ENCODE data around the gene NUAK1.

NUAK1 gene

DNA sequence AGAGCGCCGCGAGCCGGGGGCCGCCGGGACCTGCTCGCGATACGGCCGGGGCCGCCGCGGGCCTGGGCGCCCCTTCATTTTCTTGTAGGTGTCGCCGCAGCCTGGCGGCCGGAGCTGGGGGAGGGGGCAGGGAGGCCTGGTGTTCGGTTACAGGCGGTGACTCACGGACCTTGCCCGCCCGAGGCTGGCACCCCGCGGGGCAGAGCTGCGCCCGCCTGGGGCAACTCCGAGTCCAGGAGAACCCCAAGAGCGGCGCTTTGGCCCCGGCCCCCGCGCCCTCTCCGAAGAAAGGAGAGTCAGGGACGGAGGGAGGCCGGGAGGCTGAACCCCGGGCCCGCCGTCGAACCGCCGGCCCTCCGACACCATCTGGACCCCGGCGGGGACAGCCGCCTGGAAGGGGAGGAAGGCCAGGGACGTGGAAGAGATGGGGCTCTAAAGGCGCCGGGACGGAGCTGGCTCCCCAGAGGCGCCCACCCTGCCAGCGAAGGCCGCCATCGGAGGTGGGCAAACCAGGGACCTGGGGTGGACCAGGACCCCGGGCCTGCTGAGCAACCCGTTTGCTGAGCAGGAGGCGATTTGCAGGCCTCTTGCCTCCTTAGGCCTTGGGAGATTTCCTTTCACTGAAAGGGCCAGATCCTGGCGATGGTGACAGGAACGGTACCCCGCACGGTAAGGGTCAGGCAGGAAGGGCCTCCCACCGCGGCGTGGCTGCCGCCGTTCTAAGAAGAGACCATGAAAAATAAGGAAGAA, 843 bp upstream of the NUAK1 start:
- CTCF ChIA-PET: interaction anchor here (4.9 to 7.7 kb wide), 2 partner anchors 11 to 720 kb away, joined by 37 to 93 read pairs; no protein-coding TSS in a partner anchor
- peak; percentile 23 for DNase-seq (ENCODE audit: extremely low spot score)
- TF ChIP-seq, protein P1, sequence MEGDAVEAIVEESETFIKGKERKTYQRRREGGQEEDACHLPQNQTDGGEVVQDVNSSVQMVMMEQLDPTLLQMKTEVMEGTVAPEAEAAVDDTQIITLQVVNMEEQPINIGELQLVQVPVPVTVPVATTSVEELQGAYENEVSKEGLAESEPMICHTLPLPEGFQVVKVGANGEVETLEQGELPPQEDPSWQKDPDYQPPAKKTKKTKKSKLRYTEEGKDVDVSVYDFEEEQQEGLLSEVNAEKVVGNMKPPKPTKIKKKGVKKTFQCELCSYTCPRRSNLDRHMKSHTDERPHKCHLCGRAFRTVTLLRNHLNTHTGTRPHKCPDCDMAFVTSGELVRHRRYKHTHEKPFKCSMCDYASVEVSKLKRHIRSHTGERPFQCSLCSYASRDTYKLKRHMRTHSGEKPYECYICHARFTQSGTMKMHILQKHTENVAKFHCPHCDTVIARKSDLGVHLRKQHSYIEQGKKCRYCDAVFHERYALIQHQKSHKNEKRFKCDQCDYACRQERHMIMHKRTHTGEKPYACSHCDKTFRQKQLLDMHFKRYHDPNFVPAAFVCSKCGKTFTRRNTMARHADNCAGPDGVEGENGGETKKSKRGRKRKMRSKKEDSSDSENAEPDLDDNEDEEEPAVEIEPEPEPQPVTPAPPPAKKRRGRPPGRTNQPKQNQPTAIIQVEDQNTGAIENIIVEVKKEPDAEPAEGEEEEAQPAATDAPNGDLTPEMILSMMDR (IDR thresholded peaks at IDR 0.05; ENCODE audit: control extremely low read depth, extremely low read depth, low read depth, missing control alignments): no peak
- POLR2A ChIA-PET: no interaction called here

DNA sequence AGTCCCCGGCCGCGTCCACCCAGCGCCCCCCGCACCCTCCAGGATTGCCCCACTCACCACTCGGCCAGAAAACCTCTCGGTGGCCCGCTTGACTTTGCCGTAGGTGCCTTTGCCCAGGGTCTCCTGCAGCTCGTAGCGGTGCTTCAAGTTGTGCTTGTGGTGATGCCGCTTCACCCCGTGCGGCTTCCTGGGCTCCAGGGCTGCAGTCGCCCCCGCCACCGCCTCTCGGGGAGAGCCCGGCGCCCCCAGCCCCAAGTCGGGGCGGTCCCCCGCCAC, 459 bp downstream of the NUAK1 start:
- ChIA-PET CTCF (interaction anchor here (1.4 to 7.7 kb wide), 5 partner anchors 8 to 718 kb away, joined by 4 to 93 read pairs (median 36); no protein-coding TSS in a partner anchor), POLR2A (no interaction called here)
- DNase-seq (ENCODE audit: extremely low spot score): no peak
- TF ChIP-seq, protein P1 (IDR thresholded peaks at IDR 0.05; ENCODE audit: control extremely low read depth, extremely low read depth, low read depth, missing control alignments): no peak

DNA sequence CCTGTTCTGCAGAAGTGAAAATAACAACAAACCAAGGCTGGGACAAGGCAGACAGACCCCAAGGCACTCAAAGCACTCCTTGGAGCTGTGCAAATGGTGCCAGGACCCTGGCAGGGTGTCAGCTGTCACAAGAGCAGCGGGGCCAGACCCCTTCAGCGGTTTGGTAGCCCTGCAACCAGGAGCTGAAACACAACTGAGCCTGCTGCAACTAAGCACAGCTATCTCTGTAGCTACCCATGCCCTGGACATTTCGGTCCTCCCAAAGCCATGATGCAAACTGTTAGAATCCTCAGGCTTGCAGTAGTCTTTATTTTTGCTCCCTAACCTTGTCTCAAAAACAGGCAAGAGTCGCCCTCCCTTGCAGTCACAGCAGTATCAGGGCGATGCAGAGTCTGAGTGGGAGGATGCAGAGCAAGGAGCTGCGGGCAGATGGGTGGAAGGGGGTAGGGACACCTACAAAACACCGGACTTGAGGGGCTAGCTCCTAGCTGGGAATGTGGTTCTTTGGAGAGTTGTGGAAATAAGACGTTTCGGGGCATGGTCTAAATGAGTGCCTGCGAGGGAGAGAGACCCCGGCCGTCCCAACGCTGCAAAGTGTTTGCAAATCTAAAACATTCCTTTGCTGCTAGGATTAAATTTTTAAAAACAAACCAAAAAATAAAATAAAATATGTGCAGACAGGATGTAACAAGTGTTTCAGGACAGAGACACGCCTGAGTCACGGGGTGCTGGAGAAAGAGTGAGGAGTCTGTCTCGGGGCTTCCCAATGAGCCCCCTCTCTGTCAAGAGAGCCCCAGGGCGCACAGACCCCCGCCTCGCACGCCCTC, 1.0 kb downstream of the NUAK1 start:
- CTCF ChIA-PET: interaction anchor here (0.7 to 7.7 kb wide), 12 partner anchors 8 to 727 kb away, joined by 3 to 93 read pairs (median 11); no protein-coding TSS in a partner anchor
- TF ChIP-seq, protein P1 (IDR thresholded peaks at IDR 0.05; ENCODE audit: control extremely low read depth, extremely low read depth, low read depth, missing control alignments): no peak
- POLR2A ChIA-PET: no interaction called here
- no peak for DNase-seq (ENCODE audit: extremely low spot score)

DNA sequence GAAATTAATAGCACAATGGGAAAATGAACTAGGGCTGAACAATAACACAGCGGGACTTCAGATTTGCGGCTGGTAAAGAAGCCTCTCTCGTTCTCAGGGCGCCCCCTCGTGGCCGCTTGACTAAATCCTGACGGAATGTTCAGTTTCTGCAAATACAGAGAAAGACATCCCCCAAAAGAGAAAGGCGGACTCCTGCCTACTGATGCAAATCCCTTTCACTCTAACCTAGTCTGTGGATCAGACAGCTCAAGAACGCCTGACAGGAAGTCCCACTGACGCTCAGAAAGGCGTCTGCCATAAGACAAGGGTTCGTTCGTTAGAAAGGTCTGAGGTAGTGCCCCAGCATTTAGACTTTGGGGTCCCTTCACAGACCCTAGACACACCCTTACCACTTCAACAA, 2.5 kb downstream of the NUAK1 start:
- ChIA-PET POLR2A (no interaction called here), CTCF (interaction anchor here (0.7 to 7.7 kb wide), 26 partner anchors 10 to 725 kb away, joined by 3 to 93 read pairs (median 4); no protein-coding TSS in a partner anchor)
- TF ChIP-seq, protein P1 (IDR thresholded peaks at IDR 0.05; ENCODE audit: control extremely low read depth, extremely low read depth, low read depth, missing control alignments): peak; percentile 83
- peak; percentile 75 for DNase-seq (ENCODE audit: extremely low spot score)

DNA sequence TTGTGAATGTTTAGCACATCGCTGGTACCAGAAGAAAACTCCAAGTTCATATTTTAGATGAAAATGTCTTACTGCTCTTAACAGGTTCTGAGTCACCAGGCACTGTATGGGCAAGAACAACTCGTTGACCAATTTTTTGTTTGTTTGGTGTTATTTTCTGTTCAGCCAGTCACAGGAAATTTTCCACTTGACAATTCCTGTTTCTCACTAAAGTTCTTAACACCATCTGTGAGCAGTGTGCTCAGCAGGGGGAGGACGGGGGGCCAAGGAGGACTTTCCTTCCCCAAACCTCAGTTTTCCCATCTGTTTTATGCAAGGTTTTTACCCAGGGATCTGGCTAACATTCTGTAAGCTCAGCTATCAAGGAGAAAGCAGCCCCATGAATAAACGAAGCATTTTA, 3.0 kb downstream of the NUAK1 start:
- no peak for DNase-seq (ENCODE audit: extremely low spot score)
- ChIA-PET POLR2A (no interaction called here), CTCF (interaction anchor here (0.7 to 7.7 kb wide), 19 partner anchors 10 to 725 kb away, joined by 3 to 93 read pairs (median 6); no protein-coding TSS in a partner anchor)
- TF ChIP-seq, protein P1 (IDR thresholded peaks at IDR 0.05; ENCODE audit: control extremely low read depth, extremely low read depth, low read depth, missing control alignments): no peak

DNA sequence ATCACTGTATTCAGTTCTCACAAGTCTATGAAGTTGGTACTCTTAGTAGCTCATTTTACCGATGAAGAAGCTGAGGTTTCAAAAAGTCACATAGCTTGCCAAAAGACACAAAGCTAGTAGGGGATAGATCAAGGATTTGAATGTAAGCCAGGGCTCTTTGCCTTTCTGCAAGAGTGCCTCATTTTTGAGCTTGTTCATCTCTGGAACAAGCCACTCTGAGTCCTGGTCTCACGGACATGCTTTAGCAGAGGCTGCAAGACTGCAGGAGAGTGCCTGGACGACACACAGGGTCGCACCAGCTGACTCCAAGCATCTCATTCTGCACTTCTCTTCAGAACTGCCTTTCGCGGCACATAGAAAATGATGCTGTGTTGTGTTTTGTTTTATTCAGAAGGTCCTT, 3.7 kb downstream of the NUAK1 start:
- CTCF ChIA-PET: interaction anchor here (0.5 to 7.7 kb wide), 10 partner anchors 8 to 751 kb away, joined by 3 to 93 read pairs (median 4); no protein-coding TSS in a partner anchor
- POLR2A ChIA-PET: no interaction called here
- TF ChIP-seq, protein P1 (IDR thresholded peaks at IDR 0.05; ENCODE audit: control extremely low read depth, extremely low read depth, low read depth, missing control alignments): no peak
- DNase-seq (ENCODE audit: extremely low spot score): no peak
